KOPT-K1 (cell line): ENCODE measurements around the gene SCN7A.

Experiments
- H3K27ac ChIP-seq: fragments of 200-600 bp; sonication (generic); 2 replicates; pipeline ENCODE4 v1.5.1; 2016; ENCODE audit warnings: antibody characterized with exemption, mild to moderate bottlenecking, low read depth, low read length; ENCODE audit not compliant: poor library complexity, severe bottlenecking
- H3K36me3 ChIP-seq: fragments of 200-600 bp; sonication (generic); 2 replicates; pipeline ENCODE4 v1.5.1; 2017; ENCODE audit warnings: antibody characterized with exemption, mild to moderate bottlenecking, low read length, moderate library complexity; ENCODE audit not compliant: insufficient read depth
- H3K9me3 ChIP-seq: fragments of 200-600 bp; sonication (generic); 2 replicates; pipeline ENCODE4 v1.5.1; 2017; ENCODE audit warnings: antibody characterized with exemption, low read length, mild to moderate bottlenecking; ENCODE audit not compliant: insufficient read depth, poor library complexity, severe bottlenecking

SCN7A gene

DNA sequence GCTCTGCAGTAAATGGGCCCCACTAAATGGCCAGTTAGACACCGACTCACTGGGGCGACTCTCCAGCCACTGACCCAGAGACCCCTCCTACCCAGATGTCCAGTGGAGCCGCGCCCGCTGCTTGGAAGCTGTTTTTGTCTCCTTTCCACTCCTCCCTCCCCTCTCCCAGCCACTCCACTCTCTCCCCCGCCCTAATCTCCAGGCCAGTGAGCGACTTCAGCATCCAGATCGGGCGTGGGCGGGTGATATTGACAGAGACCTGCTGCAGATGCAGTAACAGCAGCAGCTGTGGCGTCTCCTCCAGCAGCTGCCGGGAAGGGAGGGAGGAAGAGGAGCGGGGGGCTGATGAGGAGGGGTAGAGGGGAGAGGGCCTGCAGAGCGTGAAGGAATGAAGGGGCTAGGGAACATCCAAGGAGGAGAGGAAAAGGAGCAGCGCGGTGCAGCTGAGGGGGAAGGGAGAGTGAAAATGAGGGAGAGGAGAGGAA lies at the start of gene SCN7A:
TSS of gene SCN7A (minus strand) at position 110 of the 485 bp plus-strand sequence. CDS start 16,553 bp downstream, outside the sequence.
- Histone ChIP-seq H3K36me3 (no peaks in the 10 kb centered on the region), H3K27ac (peak within 1 kb of the TSS; percentile 78), H3K9me3 (no peaks in the 10 kb centered on the region)

DNA sequence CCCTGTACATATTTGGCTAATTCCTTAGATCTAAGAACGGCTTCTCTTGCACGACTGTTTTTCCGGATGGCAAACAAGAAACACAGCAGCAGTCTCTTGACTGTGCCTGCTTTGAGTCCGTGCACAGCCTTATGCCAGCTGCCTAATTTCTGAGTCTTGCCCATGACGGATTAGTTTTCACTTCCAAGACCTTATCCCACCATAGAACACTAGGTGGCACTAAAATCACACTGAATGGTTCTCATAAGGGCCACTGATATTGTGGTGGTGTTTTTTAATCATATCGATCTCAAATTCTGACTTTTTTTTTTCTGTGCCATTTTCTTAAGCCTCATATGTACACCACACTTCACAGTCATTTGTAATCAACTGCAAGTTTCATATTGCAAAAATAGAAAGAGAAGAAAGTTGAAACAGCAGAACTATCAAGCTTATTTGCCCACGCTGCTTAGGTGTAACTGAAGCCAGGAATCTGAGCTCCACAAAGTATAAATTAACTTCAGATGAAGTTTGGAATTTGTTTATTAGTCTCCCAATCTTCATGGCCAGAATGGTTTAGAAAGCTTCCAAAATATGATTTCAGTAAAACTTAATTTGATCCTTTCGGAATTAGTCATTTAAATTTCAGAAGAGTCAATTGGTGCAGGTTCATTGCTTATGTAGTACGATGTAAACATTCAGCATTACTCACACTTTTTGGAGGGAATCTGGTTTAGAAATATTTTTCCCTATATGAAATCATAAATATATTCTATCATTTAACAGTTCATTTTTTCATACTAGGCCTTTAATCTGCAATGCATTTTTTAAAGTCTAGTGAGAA lies 45.5 kb upstream of the SCN7A start:
- H3K36me3 ChIP-seq: no peaks in the 10 kb centered on the region
- no peaks in the 10 kb centered on the region for H3K9me3 ChIP-seq
- no peak overlapping the region for H3K27ac ChIP-seq

DNA sequence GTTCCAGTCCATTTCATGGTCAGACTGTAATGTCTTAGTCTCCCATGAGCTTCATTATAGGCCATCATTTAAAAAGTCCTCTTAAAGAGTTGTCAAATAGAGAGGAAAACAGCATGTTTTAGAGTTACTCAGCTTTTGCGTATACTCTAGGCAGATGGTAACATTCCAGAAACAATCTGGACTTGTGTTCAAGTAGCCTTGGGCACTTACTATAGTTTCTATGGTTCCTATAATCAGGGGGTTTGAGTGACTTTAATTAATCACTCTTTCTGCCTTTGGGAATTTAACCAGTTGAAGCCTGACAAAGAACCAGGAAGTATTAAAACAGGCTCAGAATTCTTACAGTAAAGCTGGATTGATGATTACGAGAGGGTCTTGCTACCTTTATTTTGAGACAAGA lies 42.1 kb upstream of the SCN7A start:
- Histone ChIP-seq H3K27ac (no peak overlapping the region), H3K9me3 (no peaks in the 10 kb centered on the region), H3K36me3 (no peaks in the 10 kb centered on the region)

DNA sequence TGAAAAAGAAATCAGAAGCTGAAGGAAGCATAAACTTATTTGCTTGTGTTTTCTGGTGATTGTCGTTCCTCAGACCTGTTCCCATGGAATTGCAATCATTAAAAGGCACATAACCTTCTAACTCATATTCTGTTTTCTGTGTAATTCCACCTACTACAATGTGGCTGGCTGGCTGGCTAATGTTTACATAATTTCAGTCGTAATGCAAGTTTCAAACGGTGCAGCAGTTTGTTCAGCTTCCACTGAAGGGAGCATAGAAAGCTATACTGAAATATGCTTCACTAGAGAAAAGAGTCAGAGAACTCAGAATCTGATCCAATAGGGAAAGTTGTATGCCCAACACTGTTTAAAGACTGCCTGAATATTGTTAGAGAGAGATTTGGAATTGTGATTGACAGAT lies 27.1 kb upstream of the SCN7A start:
- Histone ChIP-seq H3K36me3 (no peaks in the 10 kb centered on the region), H3K9me3 (no peaks in the 10 kb centered on the region), H3K27ac (no peak overlapping the region)

DNA sequence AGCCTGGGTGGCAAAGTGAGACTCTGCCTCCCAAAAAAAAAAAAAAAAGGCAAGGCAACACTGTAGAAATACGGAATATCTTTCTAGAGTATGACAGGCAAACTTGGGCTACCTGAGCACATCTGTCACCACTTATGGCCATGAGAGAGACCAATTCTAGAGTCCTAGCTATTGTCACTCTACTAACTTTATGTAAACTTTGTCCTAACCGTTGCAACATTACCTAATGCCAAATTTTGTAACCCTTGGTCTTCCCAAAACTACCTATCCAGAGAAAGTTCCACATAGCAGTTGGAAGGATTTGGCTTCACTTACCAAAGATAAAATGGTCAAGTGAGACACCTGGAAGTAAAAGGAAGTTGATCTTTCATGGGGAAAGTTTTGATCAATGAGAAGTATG lies 26.6 kb upstream of the SCN7A start:
- H3K9me3 ChIP-seq: no peaks in the 10 kb centered on the region
- H3K36me3 ChIP-seq: no peaks in the 10 kb centered on the region
- no peak overlapping the region for H3K27ac ChIP-seq

DNA sequence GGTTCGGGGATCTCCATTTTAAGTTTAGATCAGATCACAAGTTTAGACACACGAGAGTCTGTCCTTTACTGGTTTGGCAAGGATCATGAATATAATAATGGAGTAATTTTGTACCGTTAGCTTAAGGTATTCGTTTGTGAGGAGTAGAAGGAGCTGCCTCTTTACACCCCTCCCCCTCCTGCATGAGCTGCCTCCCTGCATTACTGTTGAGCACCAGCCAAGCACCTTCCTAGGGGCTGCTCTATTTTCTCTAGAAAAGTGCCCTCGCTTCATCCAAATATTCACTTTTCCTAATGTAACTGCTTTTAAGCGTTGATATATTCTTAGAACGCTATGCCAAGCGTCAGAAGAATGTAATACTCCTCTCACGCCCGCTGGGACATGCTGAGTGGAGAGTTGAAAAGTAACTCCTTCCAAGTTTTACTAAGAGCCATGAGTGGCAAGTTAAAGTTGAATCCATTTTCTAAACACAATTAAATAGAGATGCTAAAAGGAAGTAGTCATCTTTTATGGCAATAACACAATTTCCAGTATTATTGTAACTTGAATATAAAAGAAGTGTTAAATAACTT lies 25.4 kb upstream of the SCN7A start:
- Histone ChIP-seq H3K36me3 (no peaks in the 10 kb centered on the region), H3K27ac (no peak overlapping the region), H3K9me3 (no peaks in the 10 kb centered on the region)

DNA sequence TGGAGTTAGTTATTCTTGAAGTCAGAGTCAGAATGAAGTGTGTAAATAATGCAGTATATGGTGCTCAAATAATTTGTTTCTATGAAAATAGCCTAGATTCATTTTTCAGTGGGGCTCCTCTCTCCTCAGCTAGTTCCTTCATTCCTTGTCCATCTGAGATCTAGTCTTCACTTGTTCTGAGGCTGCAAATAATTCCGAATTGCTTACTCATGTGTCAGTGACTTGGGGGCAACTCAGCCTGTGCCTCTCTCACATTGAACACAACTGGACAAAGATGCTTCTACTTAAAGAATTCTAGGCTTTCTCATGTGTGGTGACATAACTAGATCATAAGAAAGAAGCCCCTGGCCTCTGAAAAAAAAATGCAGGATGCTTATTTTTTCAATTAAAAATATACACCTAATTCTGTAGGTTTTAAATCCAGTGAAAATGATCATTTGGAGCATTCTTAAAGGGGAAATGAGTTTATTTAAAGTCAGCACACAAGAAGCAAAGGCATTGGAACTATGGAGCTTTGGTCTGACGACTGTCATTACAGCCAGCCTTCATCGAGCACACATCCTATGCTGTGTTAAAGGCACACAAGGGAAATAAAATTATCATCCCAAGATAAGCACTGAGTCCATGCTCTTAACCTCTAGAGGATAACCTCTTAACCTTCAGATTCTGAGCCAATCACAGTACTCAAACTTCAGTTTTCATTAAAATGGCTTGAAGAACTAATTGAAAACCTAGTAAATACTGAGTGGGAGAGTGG lies 24.8 kb upstream of the SCN7A start:
- Histone ChIP-seq H3K27ac (no peak overlapping the region), H3K36me3 (no peaks in the 10 kb centered on the region), H3K9me3 (no peaks in the 10 kb centered on the region)

DNA sequence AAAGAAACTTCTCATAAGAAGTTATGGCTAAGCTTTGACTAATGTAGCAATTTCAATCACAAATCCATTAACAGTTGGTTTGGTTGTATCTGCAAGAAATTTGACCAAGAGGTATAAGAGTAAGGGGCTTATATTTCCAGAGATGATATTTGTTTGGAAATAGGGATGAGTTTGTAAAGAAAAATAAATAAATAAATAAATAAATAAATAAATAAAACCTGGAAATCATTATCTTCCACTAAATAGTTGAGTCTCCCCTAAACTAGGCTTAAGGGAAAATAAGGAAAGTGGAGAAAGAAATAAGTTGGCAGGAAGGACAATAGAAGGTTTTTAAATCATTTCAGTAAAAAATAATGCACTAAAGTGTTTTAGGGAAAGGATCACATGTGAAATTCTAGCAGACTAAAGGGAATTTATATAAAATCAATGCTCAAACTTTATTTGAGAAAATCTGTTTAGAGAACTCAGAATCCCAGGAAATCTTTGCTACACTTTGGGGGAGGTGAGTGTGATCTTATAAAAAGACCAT lies 23.5 kb upstream of the SCN7A start:
- Histone ChIP-seq H3K36me3 (no peaks in the 10 kb centered on the region), H3K27ac (no peak overlapping the region), H3K9me3 (no peaks in the 10 kb centered on the region)

DNA sequence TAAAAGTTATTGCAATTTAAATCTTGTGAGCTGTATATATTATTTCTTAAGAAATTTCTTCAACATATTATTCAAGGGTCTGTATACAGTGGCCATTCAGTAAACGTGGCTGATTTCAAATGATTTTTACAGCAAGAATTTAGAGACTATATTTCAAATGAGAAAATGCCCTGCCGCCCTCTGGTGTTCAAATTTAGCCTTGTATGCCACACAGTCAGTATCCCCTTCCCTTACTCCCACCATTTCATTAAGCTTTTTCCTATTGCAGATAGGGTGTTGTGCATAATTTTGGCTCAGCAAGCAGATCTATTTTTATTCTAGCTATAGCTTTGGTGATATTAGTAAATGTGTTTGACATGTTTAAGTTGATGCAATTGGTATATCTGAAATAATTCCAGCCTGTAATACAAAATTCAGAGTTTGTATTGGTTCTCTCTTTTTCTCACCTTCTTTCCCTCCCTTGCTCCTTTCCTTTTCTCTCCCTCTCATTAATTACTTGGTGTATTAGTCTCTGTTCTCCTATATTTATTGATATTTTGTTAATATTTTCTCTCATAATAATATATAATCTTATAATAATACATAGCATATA lies 22.8 kb upstream of the SCN7A start:
- no peaks in the 10 kb centered on the region for H3K9me3 ChIP-seq
- H3K36me3 ChIP-seq: no peaks in the 10 kb centered on the region
- no peak overlapping the region for H3K27ac ChIP-seq

DNA sequence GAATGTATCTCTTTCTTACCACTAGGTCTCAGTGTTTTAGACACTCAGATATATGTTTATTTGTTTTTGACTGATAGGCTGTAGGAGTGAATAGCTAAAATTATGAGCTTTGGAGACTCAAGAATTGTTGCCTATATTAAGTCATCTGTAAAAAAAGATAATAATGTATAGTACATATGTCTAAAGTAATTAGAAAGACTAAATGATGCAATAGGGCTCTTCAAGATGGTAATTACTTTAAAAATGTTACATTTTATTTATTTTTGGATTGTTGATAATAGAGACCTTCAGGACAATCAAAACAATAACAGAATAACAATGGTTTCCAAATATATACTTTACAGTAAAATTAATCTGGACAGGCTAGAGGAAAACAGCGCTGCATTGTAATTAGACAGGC lies 19.9 kb upstream of the SCN7A start:
- Histone ChIP-seq H3K9me3 (no peaks in the 10 kb centered on the region), H3K27ac (no peak overlapping the region), H3K36me3 (no peaks in the 10 kb centered on the region)

DNA sequence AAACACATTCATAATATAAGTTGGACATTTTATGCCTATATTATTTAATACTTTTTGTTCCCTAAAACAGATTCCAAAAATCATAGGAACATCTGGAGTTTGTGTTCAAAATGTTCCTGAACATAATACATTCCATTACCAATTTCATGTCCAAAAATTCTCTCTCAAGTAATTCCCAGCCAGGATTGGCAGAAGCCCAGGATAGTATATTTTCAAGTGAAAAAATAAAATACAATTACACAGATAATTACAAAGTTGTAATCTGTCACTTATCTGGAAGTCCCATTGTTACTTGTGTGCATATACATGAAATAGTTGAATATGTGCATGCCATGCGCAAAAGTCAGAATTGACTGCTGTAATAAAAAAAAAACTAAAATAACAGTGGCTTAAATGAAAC lies 5.2 kb upstream of the SCN7A start:
- Histone ChIP-seq H3K36me3 (no peaks in the 10 kb centered on the region), H3K9me3 (no peaks in the 10 kb centered on the region), H3K27ac (no peak overlapping the region)

DNA sequence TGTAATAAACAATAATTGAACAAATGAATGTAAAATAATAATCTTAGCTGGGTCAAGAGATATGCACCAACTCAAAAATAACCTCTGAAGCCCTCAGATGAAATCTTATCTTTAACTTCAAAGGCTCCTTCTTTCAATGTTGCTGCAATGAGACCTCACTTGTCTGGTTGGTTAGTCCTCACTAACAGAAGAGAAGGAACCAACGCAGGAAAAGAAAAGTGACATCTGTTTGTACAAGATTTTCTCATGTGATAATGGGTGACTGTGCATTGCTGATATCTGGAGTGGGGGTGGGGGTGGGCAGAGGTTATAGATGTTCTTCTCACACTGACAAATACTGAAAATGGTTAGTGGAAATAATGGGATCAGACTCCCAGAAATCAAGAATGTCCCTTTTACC lies 2.6 kb downstream of the SCN7A start:
- no peaks in the 10 kb centered on the region for H3K9me3 ChIP-seq
- 0 out of 2 replicates have a peak, but pooled peaks cover 8% of the 10 kb centered on the region for H3K36me3 ChIP-seq
- peak overlapping the region; percentile 78 for H3K27ac ChIP-seq

DNA sequence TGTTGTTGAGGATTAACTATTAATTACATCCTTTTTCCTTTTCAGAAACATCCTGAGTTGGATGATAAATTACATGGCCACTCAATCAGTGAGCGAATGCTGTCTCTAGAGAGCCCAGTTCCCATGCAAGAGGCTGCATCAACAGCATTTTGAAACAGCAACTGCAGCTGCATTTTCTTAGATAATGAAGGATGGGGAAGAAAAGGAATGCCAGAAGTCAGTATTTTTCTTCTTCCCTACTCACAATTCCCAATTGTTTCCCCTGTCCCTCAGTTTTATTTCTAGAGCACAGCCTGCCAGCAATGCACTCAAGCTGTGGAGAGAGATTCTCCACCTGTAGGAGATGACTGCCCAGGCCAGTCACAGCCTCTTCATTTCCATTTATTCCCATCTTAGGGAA lies 6.9 kb downstream of the SCN7A start:
- 0 out of 2 replicates have a peak, but pooled peaks cover 15% of the 10 kb centered on the region for H3K36me3 ChIP-seq
- H3K9me3 ChIP-seq: no peaks in the 10 kb centered on the region
- no peak overlapping the region for H3K27ac ChIP-seq

DNA sequence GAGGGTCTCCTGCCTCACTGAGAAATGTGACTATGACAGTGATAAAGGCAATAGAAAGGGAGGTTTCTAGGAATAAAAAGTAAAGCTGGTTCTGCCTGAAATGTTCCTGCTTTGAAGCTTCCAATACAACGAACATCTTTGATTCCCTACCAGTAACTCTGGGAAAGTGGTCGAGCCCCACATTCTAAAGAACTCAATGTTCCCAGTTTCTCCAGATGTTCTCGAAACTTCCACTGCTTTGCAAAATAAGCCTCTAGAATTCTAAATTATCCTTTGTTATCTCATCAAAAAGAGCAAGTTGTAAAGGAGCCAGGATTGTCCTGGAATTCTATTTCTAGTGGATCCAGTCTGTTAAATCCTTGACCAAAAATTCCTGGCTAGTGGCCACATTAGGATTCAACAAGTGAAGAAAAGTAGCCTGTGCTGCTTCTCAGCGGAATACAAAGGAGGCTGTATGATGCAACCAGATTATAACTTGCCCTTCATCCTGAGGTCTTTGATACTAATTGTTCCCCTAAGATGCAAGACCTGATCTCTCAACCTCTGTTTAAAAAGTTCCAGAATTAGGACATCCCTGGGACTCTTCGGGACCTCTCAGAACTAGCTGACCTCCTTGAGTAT lies 8.4 kb downstream of the SCN7A start:
- H3K27ac ChIP-seq: no peak overlapping the region
- no peaks in the 10 kb centered on the region for H3K9me3 ChIP-seq
- H3K36me3 ChIP-seq: 0 out of 2 replicates have a peak, but pooled peaks cover 21% of the 10 kb centered on the region
